ENCODE data around the gene PSMF1. TPM values are rescaled to one million over a fixed set of nuclear protein-coding genes. Genes with fewer than 3 reads are reported as not detected.

Gene PSMF1
- total and polyA plus RNA-seq, 2 donors (not counting 3 experiments of a cell fraction or from before 2014, with no cell fraction given): 142 to 354 TPM

- ChIA-PET CTCF (interaction anchor here (1.2 kb wide), 1 partner anchor 52 kb away, joined by 3 read pairs; no protein-coding TSS in a partner anchor), POLR2A (no interaction called here)
- peaks cover 7 to 33% of the 10 kb centered on the region in 2 experiments for H3K36me3 ChIP-seq (ENCODE audit: control insufficient read depth in 2 of 2, extremely low read depth in 1 of 2, insufficient read depth in 2 of 2, low read length in 2 of 2)
These were observed 47.1 kb downstream of the PSMF1 start for GRCh38 chr20:1165521-1165920.

More at GRCh38 chr20:1165521-1165920, 47.1 kb downstream of the PSMF1 start:
- H3K27ac ChIP-seq (ENCODE audit: insufficient read depth, low read depth, low read length): no peak overlapping the region
- no peaks in the 10 kb centered on the region for H3K9me1 ChIP-seq (replicated peaks; ENCODE audit: control insufficient read depth, extremely low read depth, insufficient read depth, low read length)
- H4K20me1 ChIP-seq (replicated peaks; ENCODE audit: control insufficient read depth, extremely low read depth, insufficient read depth, low read length): no peaks in the 10 kb centered on the region
- no TSS peak for BruUV-seq (replicated peaks)
- no peak overlapping the region for H3K4me3 ChIP-seq (replicated peaks in 1 of 3; ENCODE audit: insufficient read depth in 1 of 3, low read depth in 1 of 3, low read length in 3 of 3)
- no peak overlapping the region for H3K9ac ChIP-seq (replicated peaks; ENCODE audit: extremely low read depth, insufficient read depth, low read length)
- H3K79me2 ChIP-seq (ENCODE audit: control insufficient read depth, insufficient read depth, low read length): no peaks in the 10 kb centered on the region
- TF ChIP-seq FOS (IDR thresholded peaks at IDR 0.05; ENCODE audit: borderline replicate concordance, insufficient read depth, low read length): no peak
- no peak for TF ChIP-seq JUN (IDR thresholded peaks at IDR 0.05; ENCODE audit: borderline replicate concordance, insufficient read depth, insufficient read length, low read depth)
- no peak for TF ChIP-seq MAX (IDR thresholded peaks at IDR 0.05; ENCODE audit: insufficient read depth, insufficient read length)
- TF ChIP-seq EZH2 (IDR thresholded peaks at IDR 0.05; ENCODE audit: borderline replicate concordance, low read depth, low read length, severe bottlenecking): no peak
- no peak for TF ChIP-seq MYC (IDR thresholded peaks at IDR 0.05; ENCODE audit: low read depth, low read length)
- TF ChIP-seq GATA2 (IDR thresholded peaks at IDR 0.05; ENCODE audit: insufficient read depth, insufficient read length, low read depth, low read length): no peak
- TF ChIP-seq, protein P1, sequence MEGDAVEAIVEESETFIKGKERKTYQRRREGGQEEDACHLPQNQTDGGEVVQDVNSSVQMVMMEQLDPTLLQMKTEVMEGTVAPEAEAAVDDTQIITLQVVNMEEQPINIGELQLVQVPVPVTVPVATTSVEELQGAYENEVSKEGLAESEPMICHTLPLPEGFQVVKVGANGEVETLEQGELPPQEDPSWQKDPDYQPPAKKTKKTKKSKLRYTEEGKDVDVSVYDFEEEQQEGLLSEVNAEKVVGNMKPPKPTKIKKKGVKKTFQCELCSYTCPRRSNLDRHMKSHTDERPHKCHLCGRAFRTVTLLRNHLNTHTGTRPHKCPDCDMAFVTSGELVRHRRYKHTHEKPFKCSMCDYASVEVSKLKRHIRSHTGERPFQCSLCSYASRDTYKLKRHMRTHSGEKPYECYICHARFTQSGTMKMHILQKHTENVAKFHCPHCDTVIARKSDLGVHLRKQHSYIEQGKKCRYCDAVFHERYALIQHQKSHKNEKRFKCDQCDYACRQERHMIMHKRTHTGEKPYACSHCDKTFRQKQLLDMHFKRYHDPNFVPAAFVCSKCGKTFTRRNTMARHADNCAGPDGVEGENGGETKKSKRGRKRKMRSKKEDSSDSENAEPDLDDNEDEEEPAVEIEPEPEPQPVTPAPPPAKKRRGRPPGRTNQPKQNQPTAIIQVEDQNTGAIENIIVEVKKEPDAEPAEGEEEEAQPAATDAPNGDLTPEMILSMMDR (IDR thresholded peaks at IDR 0.05; ENCODE audit: extremely low read depth in 1 of 2, insufficient read depth in 1 of 2, low read depth in 1 of 2, low read length in 2 of 2): no peak
- H2AFZ ChIP-seq (ENCODE audit: low read depth, low read length): no peak overlapping the region
- DNase-seq (ENCODE audit: low read depth, low spot score) (no peak), FAIRE-seq (no peak)
- H3K9me3 ChIP-seq (replicated peaks; ENCODE audit: control insufficient read depth, insufficient read depth, low read length): no peaks in the 10 kb centered on the region
- dilution Hi-C loops (cut with MboI; ENCODE audit: extremely low pct_ligation_motif_present, low sequenced_read_pairs): no loop called here
- H3K27me3 ChIP-seq (ENCODE audit: control insufficient read depth in 2 of 2, insufficient read depth in 2 of 2, low read length in 2 of 2): no peaks in the 10 kb centered on the region
- no peak overlapping the region for H3K4me2 ChIP-seq (ENCODE audit: insufficient read depth, low read length)
- intact Hi-C loops (cut with micrococcal nuclease): no loop called here
- H3K4me1 ChIP-seq (ENCODE audit: control insufficient read depth, extremely low read depth, insufficient read depth, low read length): peaks cover 17% of the 10 kb centered on the region

Measured in endothelial cell of umbilical vein (primary cell).